Suppressor macrophage treated with lipopolysaccharide for 4 hours (primary cell): Measurements from ENCODE around the gene NUP133.
"Not testable (repeated sequence)": the region's sequence is repeated elsewhere in the genome, so short reads cannot be mapped to it uniquely, and the experiment has no call there.

Source experiments
- DNase-seq: peaks from one replicate; pipeline ENCODE4 v3.0.0-alpha.2; 2020

NUP133 gene

DNA sequence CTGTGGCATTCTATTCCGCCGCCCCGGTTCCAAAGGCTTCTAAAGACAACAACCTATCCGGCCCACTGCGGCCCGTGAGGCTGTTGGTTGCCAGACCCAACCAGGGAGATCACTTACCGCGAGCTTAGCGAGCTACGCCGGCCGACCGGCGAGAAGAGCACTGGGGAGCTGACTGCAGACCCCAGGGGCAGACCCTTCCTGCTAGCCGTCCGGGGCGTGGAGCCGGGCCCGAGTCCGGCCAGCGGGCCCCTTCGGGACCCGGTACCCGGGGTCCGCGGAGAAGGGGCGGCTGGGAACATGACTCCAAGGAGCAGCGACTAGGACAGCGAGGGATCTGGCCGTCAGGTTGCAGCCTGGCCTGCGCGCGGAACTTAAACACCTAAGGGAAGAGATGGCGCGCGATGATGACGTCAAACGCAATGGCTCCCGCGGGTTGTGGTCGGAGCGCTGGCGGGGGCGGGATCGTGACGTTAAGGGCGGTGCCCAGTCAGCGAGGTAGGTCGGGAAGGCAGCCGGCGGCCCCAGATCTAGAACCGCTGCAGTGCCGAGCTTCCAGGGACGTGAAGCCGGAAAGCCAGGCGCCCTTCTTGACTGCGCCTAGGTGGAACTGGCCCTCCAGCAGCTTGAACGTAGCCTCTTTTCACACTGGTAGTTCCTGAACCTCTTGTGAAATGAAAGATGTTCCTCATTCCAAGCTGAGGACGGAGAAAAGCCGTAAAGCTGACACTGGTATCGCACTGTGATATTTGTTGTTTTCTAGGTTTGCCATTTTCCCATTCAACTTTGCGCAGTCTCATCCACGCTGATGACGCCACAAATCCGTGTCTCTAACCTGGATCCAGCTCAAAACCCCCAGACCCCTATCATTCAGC lies at the start of gene NUP133:
Gene NUP133, minus strand, starts transcription at position 391 of the 872 bp plus-strand sequence. Its CDS starts 92 bp downstream, at position 299.
- peak; percentile 99 for DNase-seq

DNA sequence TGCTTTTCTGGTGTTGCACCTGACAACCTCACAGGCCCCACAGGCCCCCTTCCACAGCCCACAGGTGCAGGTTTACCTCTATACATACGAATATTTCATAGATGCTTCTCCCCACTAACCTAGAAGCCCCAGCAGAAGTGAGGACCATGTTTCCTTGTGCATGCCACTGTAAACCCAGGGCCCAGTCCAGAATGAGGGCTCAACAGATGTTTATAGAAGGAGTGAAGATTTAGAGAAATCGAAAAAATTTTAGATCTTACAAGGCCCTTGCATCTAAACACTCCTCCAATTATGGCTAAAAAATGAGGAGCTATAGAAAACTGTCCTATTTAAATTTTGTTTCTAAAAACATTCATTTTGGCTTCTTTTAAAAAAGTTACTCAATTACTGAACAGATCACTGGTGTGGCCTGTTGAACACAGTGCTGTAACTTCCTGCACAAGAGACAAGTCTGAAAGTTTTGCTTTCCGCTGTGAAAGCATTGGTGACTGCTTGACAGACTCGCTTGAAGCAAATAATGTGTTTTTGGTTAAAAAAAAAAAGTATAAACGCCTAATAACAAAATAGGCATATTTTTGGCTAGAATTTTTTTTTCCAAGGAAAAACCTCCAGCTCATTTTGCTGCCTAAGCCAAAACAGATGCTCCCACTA lies 49.2 kb upstream of the NUP133 start:
- peak; percentile 56 for DNase-seq

GRCh38 chr1:229554886-229555621 lies 46.9 kb upstream of the NUP133 start:
- no peak for DNase-seq

- peak; percentile 21 for DNase-seq
Measured at GRCh38 chr1:229553621-229554130, 45.5 kb upstream of the NUP133 start.

DNA sequence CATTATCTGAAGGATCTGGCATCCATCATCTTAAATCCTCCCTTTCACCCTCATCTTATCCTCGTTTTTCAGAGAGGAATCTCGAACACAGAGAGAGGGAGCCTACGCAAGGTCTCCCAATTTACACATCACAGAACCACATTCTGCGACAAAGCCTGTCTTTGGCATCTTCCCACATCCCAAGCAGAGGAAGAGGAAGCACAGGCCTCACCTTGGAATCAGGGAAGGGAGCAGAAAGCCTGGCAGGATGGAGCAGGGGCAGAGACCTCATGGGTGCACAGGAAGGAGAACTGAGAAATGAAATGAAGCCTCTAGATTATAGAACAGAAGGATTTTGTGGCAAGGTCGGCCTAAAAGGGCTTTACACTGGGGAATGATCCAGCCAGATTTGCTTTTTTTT lies 44.6 kb upstream of the NUP133 start:
- no peak for DNase-seq

DNA sequence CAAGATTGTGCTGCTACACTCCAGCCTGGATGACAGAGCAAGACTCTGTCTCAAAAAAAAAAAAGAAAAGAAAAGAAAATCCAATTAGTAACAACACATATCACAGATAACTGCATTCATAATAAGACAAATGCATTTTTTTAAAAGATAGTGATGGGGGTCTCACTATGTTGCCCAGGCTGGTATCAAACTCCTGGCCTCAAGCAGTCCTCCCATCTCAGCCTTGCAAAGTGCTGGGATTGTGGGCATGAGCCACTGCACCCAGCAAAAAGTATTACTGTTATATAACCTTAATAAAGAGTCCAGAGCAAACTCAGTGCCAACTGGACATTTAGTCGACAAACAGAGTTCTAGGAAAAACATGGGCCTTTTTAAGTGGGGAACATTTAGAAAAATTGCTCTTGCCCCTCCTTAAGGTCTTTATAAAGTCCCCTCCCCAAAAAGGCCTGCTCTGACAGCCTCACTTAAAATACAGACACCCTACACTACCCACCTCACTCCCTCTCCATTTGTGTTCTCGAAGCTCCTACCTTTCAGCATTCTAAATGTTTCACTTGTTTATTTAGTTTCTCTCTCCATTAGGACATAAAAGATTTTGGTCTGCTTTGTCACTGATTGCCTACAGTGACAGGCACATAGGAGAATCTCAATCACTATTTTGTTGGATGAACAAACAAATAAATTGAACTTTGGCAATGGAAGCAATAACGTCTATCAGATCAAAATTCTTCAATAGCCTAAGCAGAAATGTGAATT lies 42.8 kb upstream of the NUP133 start:
- no peak for DNase-seq

GRCh38 chr1:229547542-229547941 lies 39.4 kb upstream of the NUP133 start:
- DNase-seq: no peak

DNA sequence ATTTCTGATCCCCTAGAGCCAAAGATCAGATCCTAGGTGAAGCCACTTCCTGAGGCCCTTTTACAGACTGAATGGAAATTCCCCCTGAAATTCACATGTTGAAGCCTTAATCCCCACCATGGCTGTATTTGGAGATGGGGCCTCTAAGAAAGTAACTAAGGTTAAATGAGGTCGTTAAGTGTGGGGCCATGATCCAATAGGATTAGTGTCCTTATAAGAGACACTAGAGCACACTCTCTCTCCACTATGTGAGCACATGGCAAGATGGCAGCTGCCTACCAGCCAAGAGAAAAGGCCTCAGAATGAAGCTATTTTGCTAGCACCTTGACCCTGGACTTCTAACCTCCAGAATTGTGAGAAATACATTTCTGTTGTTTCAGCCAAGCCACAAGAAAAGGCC lies 36.4 kb upstream of the NUP133 start:
- no peak for DNase-seq

DNA sequence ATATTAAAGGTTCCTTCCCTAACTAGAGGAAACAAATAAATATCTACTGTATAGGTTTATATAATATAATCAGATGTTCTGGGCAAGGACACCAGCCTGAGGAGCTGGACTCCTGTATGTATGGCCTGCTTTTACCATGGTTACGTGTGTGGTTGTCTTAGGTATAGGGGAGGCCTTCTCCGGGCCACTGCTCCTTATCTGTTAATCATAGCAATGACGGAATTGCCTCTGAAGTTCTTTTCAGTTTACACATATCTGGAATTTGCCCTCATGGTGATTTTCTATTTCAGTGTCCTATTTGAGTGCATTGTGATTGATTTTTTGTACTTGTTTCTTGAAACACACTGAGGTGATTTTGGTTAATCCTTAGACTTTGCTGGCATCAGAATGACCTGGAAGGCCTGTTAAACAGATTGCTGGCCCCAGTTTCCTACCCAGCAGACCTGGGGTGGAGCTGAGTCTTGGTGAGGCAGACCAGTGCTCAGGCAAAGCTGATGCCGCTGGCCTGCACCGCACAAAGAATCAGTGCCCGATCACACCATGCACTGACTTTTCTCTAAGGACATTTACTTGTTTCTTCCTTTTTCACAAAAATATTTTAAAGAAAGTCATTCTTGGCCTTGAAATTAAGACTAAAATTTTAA lies 31.8 kb upstream of the NUP133 start:
- no peak for DNase-seq

GRCh38 chr1:229538945-229539344 lies 30.8 kb upstream of the NUP133 start:
- no peak for DNase-seq

GRCh38 chr1:229537894-229538293 lies 29.8 kb upstream of the NUP133 start:
- DNase-seq: no peak

GRCh38 chr1:229536982-229537381 lies 28.8 kb upstream of the NUP133 start:
- DNase-seq: no peak

DNA sequence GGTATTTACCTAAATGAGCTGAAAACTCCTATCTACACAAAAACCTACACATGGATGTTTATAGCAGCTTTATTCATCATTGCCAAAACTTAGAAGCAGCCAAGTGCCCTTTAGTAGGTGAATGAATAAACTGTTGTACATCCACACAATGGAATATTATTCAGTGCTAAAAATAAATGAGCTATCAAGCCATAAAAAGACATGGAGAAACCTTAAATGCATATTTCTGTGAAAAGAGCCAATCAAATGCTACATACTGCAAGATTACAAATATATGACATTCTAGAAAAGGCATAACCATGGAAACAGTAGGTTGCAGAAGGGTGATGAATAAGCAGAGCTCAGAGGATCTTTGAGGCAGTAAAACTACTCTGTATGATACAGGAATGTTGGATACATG lies 27.1 kb upstream of the NUP133 start:
- no peak for DNase-seq

GRCh38 chr1:229531326-229531725 lies 23.2 kb upstream of the NUP133 start:
- DNase-seq: no peak

DNA sequence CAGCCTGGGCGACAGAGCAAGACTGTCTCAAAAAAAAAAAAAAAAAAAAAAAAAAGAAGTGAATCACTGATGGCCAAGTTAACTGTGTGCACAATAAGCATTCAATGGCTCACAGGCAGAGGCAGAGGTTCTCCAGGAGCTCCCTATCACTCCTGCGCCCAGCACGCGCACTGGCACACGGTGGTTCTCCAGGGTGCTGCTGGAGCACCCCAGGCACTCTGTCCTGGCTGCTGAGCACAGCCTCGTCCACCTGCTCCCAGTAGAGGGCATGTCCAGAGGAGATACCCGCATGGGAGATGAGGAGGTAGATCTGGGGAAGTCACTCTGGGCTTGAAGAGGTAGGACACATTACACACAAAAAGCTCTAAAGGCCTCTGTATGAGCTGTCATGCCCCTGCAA lies 21.5 kb upstream of the NUP133 start:
- DNase-seq: no peak

DNA sequence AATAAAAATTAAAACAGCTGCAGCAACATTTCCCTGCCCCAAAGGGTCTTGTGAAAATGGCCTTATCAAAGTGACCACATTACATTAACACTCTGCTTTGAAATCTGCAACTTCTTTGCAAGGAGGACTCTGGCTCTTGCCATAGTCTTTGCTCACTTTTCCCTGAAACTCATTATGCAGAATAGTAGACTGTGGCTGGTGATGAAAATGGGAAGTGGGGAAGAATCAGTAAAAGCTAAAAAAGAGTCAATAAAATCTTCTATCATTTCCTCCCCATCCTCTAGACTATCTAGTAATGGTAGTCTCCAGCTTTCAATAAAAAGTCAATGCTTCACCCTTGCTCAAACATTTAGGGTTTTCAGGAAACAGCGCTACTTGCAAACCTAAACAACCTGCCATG lies 18.6 kb upstream of the NUP133 start:
- no peak for DNase-seq

GRCh38 chr1:229523052-229523451 lies 14.9 kb upstream of the NUP133 start:
- DNase-seq: no peak

- peak; percentile 73 for DNase-seq
Measured at GRCh38 chr1:229514578-229515275, 6.6 kb upstream of the NUP133 start.

- DNase-seq: not testable (repeated sequence)
Measured at GRCh38 chr1:229511625-229512024, 3.5 kb upstream of the NUP133 start.

DNA sequence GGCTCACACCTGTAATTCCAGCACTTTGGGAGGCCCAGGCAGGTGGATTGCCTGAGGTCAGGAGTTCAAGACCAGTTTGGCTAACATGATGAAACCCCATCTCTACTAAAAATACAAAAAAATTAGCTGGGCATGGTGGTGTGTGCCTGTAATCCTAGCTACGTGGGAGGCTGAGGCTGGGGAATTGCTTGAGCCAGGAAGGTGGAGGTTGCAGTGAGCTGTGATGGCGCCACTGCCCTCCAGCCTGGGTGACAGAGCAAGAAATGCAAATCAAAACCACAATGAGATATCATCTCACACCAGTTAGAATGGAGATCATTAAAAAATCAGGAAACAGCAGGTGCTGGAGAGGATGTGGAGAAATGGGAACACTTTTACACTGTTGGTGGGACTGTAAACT lies 3.1 kb upstream of the NUP133 start:
- not testable (repeated sequence) for DNase-seq

GRCh38 chr1:229509576-229509975 lies 1.4 kb upstream of the NUP133 start:
- DNase-seq: peak; percentile 22
